CD14-positive monocyte (primary cell): ENCODE measurements around the gene DGKQ. TPM values are rescaled to one million over a fixed set of nuclear protein-coding genes. Genes with fewer than 3 reads are reported as not detected.

Source experiments
- DNase-seq, 3 donors: peaks; one replicate each; pipeline ENCODE4 v3.0.0-alpha.2; 2011 to 2022
- H2AFZ ChIP-seq: 2 replicates; pipeline ENCODE4 v1.6.0; 2012; ENCODE audit warnings: mild to moderate bottlenecking, low read depth, low read length, inconsistent platforms; ENCODE audit not compliant: insufficient read depth, poor library complexity, severe bottlenecking
- H3K27ac ChIP-seq, 2 donors: 1 replicate in 1 of 2; 2 replicates in 1 of 2; pipeline ENCODE4 v1.5.1; 2012 to 2013; ENCODE audit warnings: low read length in 2 of 2, control low read depth in 1 of 2, inconsistent platforms in 1 of 2, low read depth in 1 of 2, mild to moderate bottlenecking in 1 of 2
- H3K27me3 ChIP-seq, 2 donors: one replicate each; pipeline versions ENCODE4 v1.6.0 to v1.6.1; 2011 to 2013; ENCODE audit warnings: low read length in 2 of 2; ENCODE audit not compliant: control insufficient read depth in 2 of 2, insufficient read depth in 2 of 2
- H3K36me3 ChIP-seq, 2 donors: replicated peaks in 1 of 2; 1 replicate in 1 of 2; 2 replicates in 1 of 2; pipeline versions ENCODE4 v1.5.1 to v1.6.1; 2012 to 2013; ENCODE audit warnings: low read length in 2 of 2, control low read depth in 1 of 2, inconsistent platforms in 1 of 2, mild to moderate bottlenecking in 1 of 2; ENCODE audit not compliant: insufficient read depth in 2 of 2, control insufficient read depth in 1 of 2
- H3K4me1 ChIP-seq, 2 donors: 1 replicate in 1 of 2; 2 replicates in 1 of 2; pipeline versions ENCODE4 v1.5.1 to v1.6.1; 2012 to 2013; ENCODE audit warnings: low read length in 2 of 2, control low read depth in 1 of 2, inconsistent platforms in 1 of 2, mild to moderate bottlenecking in 1 of 2, moderate library complexity in 1 of 2; ENCODE audit not compliant: insufficient read depth in 2 of 2, control insufficient read depth in 1 of 2
- H3K4me2 ChIP-seq: replicated peaks from 2 replicates; pipeline ENCODE3; 2012; ENCODE audit warnings: low read length, moderate library complexity, mild to moderate bottlenecking; ENCODE audit not compliant: poor library complexity, severe bottlenecking; ENCODE audit errors: extremely low read depth
- H3K4me3 ChIP-seq, 3 experiments: fragments of 200-600 bp in 1 of 3; sonication (generic) in 1 of 3; replicated peaks in 1 of 3; 1 replicate in 2 of 3; 2 replicates in 1 of 3; pipeline ENCODE4 v1.5.1; 2011 to 2013; ENCODE audit warnings: low read length in 3 of 3, mild to moderate bottlenecking in 3 of 3, control low read depth in 2 of 3, low read depth in 2 of 3, inconsistent platforms in 1 of 3, moderate library complexity in 1 of 3
- H3K79me2 ChIP-seq: 2 replicates; pipeline ENCODE4 v1.6.0; 2012; ENCODE audit warnings: mild to moderate bottlenecking, control low read depth, inconsistent platforms, low read length, moderate library complexity; ENCODE audit not compliant: insufficient read depth
- H3K9ac ChIP-seq: 2 replicates; pipeline ENCODE4 v1.6.0; 2017; ENCODE audit warnings: low read length, mild to moderate bottlenecking; ENCODE audit not compliant: insufficient read depth, poor library complexity, severe bottlenecking
- H3K9me3 ChIP-seq, 2 donors: replicated peaks in 1 of 2; 1 replicate in 1 of 2; 2 replicates in 1 of 2; pipeline versions ENCODE4 v1.5.1 to v1.6.1; 2012 to 2013; ENCODE audit warnings: low read length in 2 of 2, control low read depth in 1 of 2; ENCODE audit not compliant: control insufficient read depth in 1 of 2, insufficient read depth in 1 of 2
- H4K20me1 ChIP-seq: 2 replicates; pipeline ENCODE4 v1.6.0; 2012; ENCODE audit warnings: mild to moderate bottlenecking, low read length, control low read depth, moderate library complexity; ENCODE audit not compliant: insufficient read depth
- H3K27ac Mint-ChIP-seq, 7 donors: one replicate each; pipeline ENCODE4 v1.8.0; 2020; ENCODE audit warnings: mild to moderate bottlenecking in 7 of 7, mixed read lengths in 7 of 7, moderate library complexity in 6 of 7, inconsistent platforms in 2 of 7
- H3K27me3 Mint-ChIP-seq, 3 donors: one replicate each; pipeline ENCODE4 v1.8.0; 2021 to 2022; ENCODE audit warnings: low read depth in 3 of 3, mild to moderate bottlenecking in 3 of 3, mixed read lengths in 3 of 3, moderate library complexity in 3 of 3, inconsistent platforms in 1 of 3
- H3K36me3 Mint-ChIP-seq, 2 donors: one replicate each; pipeline ENCODE4 v1.8.0; 2020; ENCODE audit warnings: mixed read lengths in 2 of 2, inconsistent platforms in 1 of 2, mild to moderate bottlenecking in 1 of 2
- H3K4me1 Mint-ChIP-seq: one replicate; pipeline ENCODE4 v1.8.0; 2020; ENCODE audit warnings: mild to moderate bottlenecking, mixed read lengths
- H3K4me3 Mint-ChIP-seq, 2 donors: one replicate each; pipeline ENCODE4 v1.8.0; 2020; ENCODE audit warnings: mild to moderate bottlenecking in 2 of 2, mixed read lengths in 2 of 2, moderate library complexity in 1 of 2
- H3K9me3 Mint-ChIP-seq, 7 donors: one replicate each; pipeline ENCODE4 v1.8.0; 2020 to 2022; ENCODE audit warnings: mixed read lengths in 7 of 7, mild to moderate bottlenecking in 6 of 7, moderate library complexity in 6 of 7, inconsistent platforms in 2 of 7
- WGBS: methylation state at CpG from one replicate; pipeline ENCODE4 v1.1.5; 2013; ENCODE audit warnings: missing lambda C conversion rate; ENCODE audit not compliant: insufficient coverage; 5-methylcytosine and 5-hydroxymethylcytosine counted together
- intact Hi-C, 2 donors: fragments of 100-400 bp; cut with micrococcal nuclease; formaldehyde crosslinking; loops; one replicate each; pipeline versions ENCODE4 v1.15.0 to v1.15.1; 2023
- polyA plus RNA-seq, 3 donors: library from polyadenylated mRNA; depleted of rRNA in 1 of 3; unstranded in 2 of 3; stranded (reverse) in 1 of 3; fragments of 300-500 nt in 2 of 3; fragments of >200 nt in 1 of 3; fragmentation: Illumina TruSeq in 2 of 3; gene quantifications; 1 replicate in 2 of 3; 2 replicates in 1 of 3; pipeline ENCODE4 v1.2.3, GENCODE V29; 2012 to 2021
- TF ChIP-seq, protein P1 (sequence below): fragments of 200-600 bp; IDR thresholded peaks from one replicate; pipeline ENCODE4 v1.8.0; 2022; ENCODE audit warnings: antibody characterized with exemption, mild to moderate bottlenecking

Gene DGKQ
- polyA plus RNA-seq, 3 donors, result 0.58 to 23.1 (median 2.4) TPM

DNA sequence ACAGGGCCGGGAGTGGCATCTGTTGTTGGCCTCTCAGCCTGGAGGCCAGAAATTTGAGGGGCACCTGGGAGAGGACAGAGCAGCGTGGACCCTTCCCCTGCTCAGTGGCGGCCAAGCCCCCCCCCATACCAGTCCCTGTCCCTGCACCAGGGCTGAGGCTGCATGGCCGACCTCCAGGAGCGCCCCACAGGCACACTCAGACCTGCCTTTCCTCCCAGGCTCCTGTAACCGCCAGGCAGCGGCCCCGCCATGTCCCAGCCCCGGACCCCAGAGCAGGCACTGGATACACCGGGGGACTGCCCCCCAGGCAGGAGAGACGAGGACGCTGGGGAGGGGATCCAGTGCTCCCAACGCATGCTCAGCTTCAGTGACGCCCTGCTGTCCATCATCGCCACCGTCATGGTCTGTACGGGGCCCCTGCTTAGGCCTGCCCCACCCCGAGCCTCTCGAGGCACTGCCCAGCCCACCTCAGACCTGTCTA is 25.8 kb downstream of the DGKQ start:
- Histone ChIP-seq H3K27ac (no peak overlapping the region), H3K4me1 (no peaks in the 10 kb centered on the region), H3K4me2 (no peak overlapping the region), H3K36me3 (peaks cover 11 to 27% of the 10 kb centered on the region in 2 donors), H3K4me3 (no peak overlapping the region), H4K20me1 (peaks cover 54% of the 10 kb centered on the region), H3K9me3 (no peaks in the 10 kb centered on the region), H3K79me2 (peaks cover 10% of the 10 kb centered on the region), H3K9ac (no peak overlapping the region), H3K27me3 (peaks cover 0 to 4% of the 10 kb centered on the region in 2 donors), H2AFZ (no peak overlapping the region)
- WGBS, result 95% methylated on average over 18 of the region's 19 CpGs
- peaks cover 0 to 14% (median 2%) of the 10 kb centered on the region in 3 donors for H3K27me3 Mint-ChIP-seq
- H3K4me1 Mint-ChIP-seq, result peaks cover 3% of the 10 kb centered on the region
- DNase-seq, result no peak
- TF ChIP-seq, protein P1, sequence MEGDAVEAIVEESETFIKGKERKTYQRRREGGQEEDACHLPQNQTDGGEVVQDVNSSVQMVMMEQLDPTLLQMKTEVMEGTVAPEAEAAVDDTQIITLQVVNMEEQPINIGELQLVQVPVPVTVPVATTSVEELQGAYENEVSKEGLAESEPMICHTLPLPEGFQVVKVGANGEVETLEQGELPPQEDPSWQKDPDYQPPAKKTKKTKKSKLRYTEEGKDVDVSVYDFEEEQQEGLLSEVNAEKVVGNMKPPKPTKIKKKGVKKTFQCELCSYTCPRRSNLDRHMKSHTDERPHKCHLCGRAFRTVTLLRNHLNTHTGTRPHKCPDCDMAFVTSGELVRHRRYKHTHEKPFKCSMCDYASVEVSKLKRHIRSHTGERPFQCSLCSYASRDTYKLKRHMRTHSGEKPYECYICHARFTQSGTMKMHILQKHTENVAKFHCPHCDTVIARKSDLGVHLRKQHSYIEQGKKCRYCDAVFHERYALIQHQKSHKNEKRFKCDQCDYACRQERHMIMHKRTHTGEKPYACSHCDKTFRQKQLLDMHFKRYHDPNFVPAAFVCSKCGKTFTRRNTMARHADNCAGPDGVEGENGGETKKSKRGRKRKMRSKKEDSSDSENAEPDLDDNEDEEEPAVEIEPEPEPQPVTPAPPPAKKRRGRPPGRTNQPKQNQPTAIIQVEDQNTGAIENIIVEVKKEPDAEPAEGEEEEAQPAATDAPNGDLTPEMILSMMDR, result no peak
- H3K36me3 Mint-ChIP-seq, result peaks cover 31 to 40% of the 10 kb centered on the region in 2 donors
- no peak overlapping the region for H3K27ac Mint-ChIP-seq
- intact Hi-C loops, result no loop called here
- H3K4me3 Mint-ChIP-seq, result no peak overlapping the region
- peaks cover 0 to 5% (median 0%) of the 10 kb centered on the region in 7 donors for H3K9me3 Mint-ChIP-seq

DNA sequence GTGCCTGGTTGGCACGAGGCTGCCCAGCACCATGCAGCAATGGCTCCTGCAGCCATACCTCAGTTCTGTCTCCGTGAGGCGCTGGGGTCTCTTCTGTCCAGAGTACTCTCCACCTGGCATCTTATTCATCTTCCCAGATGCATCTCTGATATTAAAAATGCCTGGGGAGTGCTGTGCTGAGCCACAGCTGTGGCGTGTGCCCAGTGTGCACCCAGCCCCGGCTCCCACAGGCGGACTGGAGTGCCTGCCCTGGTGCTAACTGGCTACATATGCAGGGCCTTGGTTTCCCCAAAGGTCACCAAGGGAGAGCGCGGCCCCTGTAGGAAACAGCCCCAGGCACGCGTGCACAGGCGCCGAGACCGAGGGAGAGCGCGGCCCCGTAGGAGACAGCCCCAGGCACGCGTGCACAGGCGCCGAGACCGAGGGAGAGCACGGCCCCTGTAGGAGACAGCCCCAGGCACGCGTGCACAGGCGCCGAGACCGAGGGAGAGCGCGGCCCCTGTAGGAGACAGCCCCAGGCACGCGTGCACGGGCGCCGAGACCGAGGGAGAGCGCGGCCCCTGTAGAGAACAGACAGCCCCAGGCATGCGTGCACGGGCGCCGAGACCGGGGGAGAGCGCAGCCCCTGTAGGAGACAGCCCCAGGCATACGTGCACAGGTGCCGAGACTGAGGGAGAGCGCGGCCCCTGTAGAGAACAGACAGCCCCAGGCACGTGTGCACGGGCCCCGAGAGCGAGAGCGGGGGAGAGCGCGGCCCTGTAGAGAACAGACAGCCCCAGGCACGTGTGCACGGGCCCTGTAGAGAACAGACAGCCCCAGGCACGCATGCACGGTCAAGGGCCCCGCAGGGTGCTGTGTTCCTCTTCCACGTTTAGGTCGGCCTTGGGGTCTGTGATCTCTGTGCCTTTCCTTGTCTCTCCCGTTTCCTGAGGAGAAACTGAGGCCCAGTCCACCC is 26.6 kb downstream of the DGKQ start:
- DNase-seq, result no peak
- peaks cover 0 to 2% (median 0%) of the 10 kb centered on the region in 7 donors for H3K9me3 Mint-ChIP-seq
- H3K27me3 ChIP-seq, result peaks cover 0 to 4% of the 10 kb centered on the region in 2 donors
- no peak overlapping the region for H3K27ac ChIP-seq
- peaks cover 3% of the 10 kb centered on the region for H3K4me1 Mint-ChIP-seq
- no peak overlapping the region for H3K4me2 ChIP-seq
- H3K27ac Mint-ChIP-seq, result no peak overlapping the region
- peaks cover 11 to 20% of the 10 kb centered on the region in 2 donors for H3K36me3 ChIP-seq
- no peak overlapping the region for H3K9ac ChIP-seq
- H3K4me1 ChIP-seq, result no peaks in the 10 kb centered on the region
- H2AFZ ChIP-seq, result no peak overlapping the region
- WGBS, result 39% methylated on average over 57 of the region's 62 CpGs
- intact Hi-C loops, result no loop called here
- H3K9me3 ChIP-seq, result no peaks in the 10 kb centered on the region
- peaks cover 24 to 33% of the 10 kb centered on the region in 2 donors for H3K36me3 Mint-ChIP-seq
- TF ChIP-seq, protein P1, result no peak
- no peak overlapping the region for H3K4me3 ChIP-seq
- peaks cover 54% of the 10 kb centered on the region for H4K20me1 ChIP-seq
- peak overlapping the region; percentile 16 to 48 for H3K4me3 Mint-ChIP-seq
- H3K79me2 ChIP-seq, result peaks cover 18% of the 10 kb centered on the region
- H3K27me3 Mint-ChIP-seq, result peaks cover 0 to 14% (median 2%) of the 10 kb centered on the region in 3 donors
